ENCODE measurements around the gene UFSP1. TPM values are rescaled to one million over a fixed set of nuclear protein-coding genes. Genes with fewer than 3 reads are reported as not detected.
A peak's percentile ranks its signal among the peaks of the same experiment; 100 is the strongest.

UFSP1 gene
- total and polyA plus RNA-seq, 5 donors from 2014 or later: 0.39 to 4.8 (median 1.4) TPM

GRCh38 chr7:100894860-100895700 lies 5.6 kb upstream of the UFSP1 start:
- Mint-ChIP-seq H3K4me3 (no peak overlapping the region), H3K4me1 (peaks cover 0 to 29% (median 10%) of the 10 kb centered on the region in 4 donors)
- ATAC-seq (ENCODE audit: low read depth in 2 of 2): no peak

GRCh38 chr7:100893910-100894721 lies 4.6 kb upstream of the UFSP1 start:
- Mint-ChIP-seq H3K9me3 (peaks cover 0 to 6% (median 0%) of the 10 kb centered on the region in 7 donors), H3K4me1 (peaks cover 0 to 29% (median 12%) of the 10 kb centered on the region in 4 donors), H3K27me3 (peaks cover 72% of the 10 kb centered on the region), H3K27ac (no peak overlapping the region), H3K4me3 (peak overlapping the region in 2 of 4 donors; percentile 41 to 76), H3K36me3 (no peaks in the 10 kb centered on the region)
- Histone ChIP-seq H3K4me3 (ENCODE audit: low read depth, low read length) (no peak overlapping the region), H3K27me3 (ENCODE audit: control insufficient read depth, insufficient read depth, low read length) (peaks cover 16% of the 10 kb centered on the region), H3K9me3 (ENCODE audit: control insufficient read depth in 2 of 2, low read length in 2 of 2) (no peaks in the 10 kb centered on the region), H3K36me3 (ENCODE audit: control insufficient read depth, insufficient read depth, low read length) (no peaks in the 10 kb centered on the region), H3K4me1 (ENCODE audit: control insufficient read depth, insufficient read depth, low read length, poor library complexity, severe bottlenecking) (peaks cover 42% of the 10 kb centered on the region), H3K27ac (ENCODE audit: insufficient read depth, low read length, poor library complexity, severe bottlenecking) (no peak overlapping the region)
- no peak for ATAC-seq (ENCODE audit: low read depth in 2 of 2)
- DNase-seq: no peak

More at GRCh38 chr7:100894860-100895700, 5.6 kb upstream of the UFSP1 start:
- Mint-ChIP-seq H3K9me3 (peaks cover 0 to 6% (median 0%) of the 10 kb centered on the region in 7 donors), H3K27me3 (peaks cover 74% of the 10 kb centered on the region), H3K36me3 (no peaks in the 10 kb centered on the region), H3K27ac (no peak overlapping the region)
- H3K27me3 ChIP-seq (ENCODE audit: control insufficient read depth, insufficient read depth, low read length): peaks cover 16% of the 10 kb centered on the region
- no peaks in the 10 kb centered on the region for H3K36me3 ChIP-seq (ENCODE audit: control insufficient read depth, insufficient read depth, low read length)
- H3K4me1 ChIP-seq (ENCODE audit: control insufficient read depth, insufficient read depth, low read length, poor library complexity, severe bottlenecking): peaks cover 36% of the 10 kb centered on the region
- no peak overlapping the region for H3K4me3 ChIP-seq (ENCODE audit: low read depth, low read length)
- peak in 2 of 3 donors; percentile 36 to 46 for DNase-seq
- no peak overlapping the region for H3K27ac ChIP-seq (ENCODE audit: insufficient read depth, low read length, poor library complexity, severe bottlenecking)
- no peaks in the 10 kb centered on the region for H3K9me3 ChIP-seq (ENCODE audit: control insufficient read depth in 2 of 2, low read length in 2 of 2)

- no peak for DNase-seq
- Mint-ChIP-seq H3K27ac (no peak overlapping the region), H3K4me3 (peak overlapping the region in 1 of 4 donors; percentile 38), H3K27me3 (peaks cover 66% of the 10 kb centered on the region), H3K9me3 (peaks cover 0 to 6% (median 0%) of the 10 kb centered on the region in 7 donors), H3K4me1 (peaks cover 0 to 35% (median 15%) of the 10 kb centered on the region in 4 donors), H3K36me3 (no peaks in the 10 kb centered on the region)
- no peaks in the 10 kb centered on the region for H3K36me3 ChIP-seq (ENCODE audit: control insufficient read depth, insufficient read depth, low read length)
- H3K4me3 ChIP-seq (ENCODE audit: low read depth, low read length): no peak overlapping the region
- no peak overlapping the region for H3K27ac ChIP-seq (ENCODE audit: insufficient read depth, low read length, poor library complexity, severe bottlenecking)
- H3K9me3 ChIP-seq (ENCODE audit: control insufficient read depth in 2 of 2, low read length in 2 of 2): no peaks in the 10 kb centered on the region
- H3K4me1 ChIP-seq (ENCODE audit: control insufficient read depth, insufficient read depth, low read length, poor library complexity, severe bottlenecking): peaks cover 49% of the 10 kb centered on the region
- peaks cover 16% of the 10 kb centered on the region for H3K27me3 ChIP-seq (ENCODE audit: control insufficient read depth, insufficient read depth, low read length)
- ATAC-seq (ENCODE audit: low read depth in 2 of 2): no peak
Measured at GRCh38 chr7:100893318-100893895, 3.9 kb upstream of the UFSP1 start.

- Histone ChIP-seq H3K9me3 (ENCODE audit: control insufficient read depth in 2 of 2, low read length in 2 of 2) (no peaks in the 10 kb centered on the region), H3K4me1 (ENCODE audit: control insufficient read depth, insufficient read depth, low read length, poor library complexity, severe bottlenecking) (peaks cover 56% of the 10 kb centered on the region), H3K4me3 (ENCODE audit: low read depth, low read length) (no peak overlapping the region), H3K27me3 (ENCODE audit: control insufficient read depth, insufficient read depth, low read length) (peaks cover 11% of the 10 kb centered on the region), H3K27ac (ENCODE audit: insufficient read depth, low read length, poor library complexity, severe bottlenecking) (no peak overlapping the region), H3K36me3 (ENCODE audit: control insufficient read depth, insufficient read depth, low read length) (no peaks in the 10 kb centered on the region)
- H3K4me1 Mint-ChIP-seq: peaks cover 0 to 40% (median 22%) of the 10 kb centered on the region in 4 donors
- H3K27ac Mint-ChIP-seq: no peak overlapping the region
- peak overlapping the region in 2 of 4 donors; percentile 68 to 89 for H3K4me3 Mint-ChIP-seq
- peaks cover 6% of the 10 kb centered on the region for H3K36me3 Mint-ChIP-seq
- DNase-seq: no peak
- no peak for ATAC-seq (ENCODE audit: low read depth in 2 of 2)
- H3K27me3 Mint-ChIP-seq: peaks cover 58% of the 10 kb centered on the region
- peaks cover 0 to 4% (median 0%) of the 10 kb centered on the region in 7 donors for H3K9me3 Mint-ChIP-seq
Measured at GRCh38 chr7:100892364-100893317, 3.1 kb upstream of the UFSP1 start.

- peaks cover 8% of the 10 kb centered on the region for H3K27me3 ChIP-seq (ENCODE audit: control insufficient read depth, insufficient read depth, low read length)
- peaks cover 0 to 46% (median 31%) of the 10 kb centered on the region in 4 donors for H3K4me1 Mint-ChIP-seq
- H3K27ac Mint-ChIP-seq: peak overlapping the region in 2 of 3 donors; percentile 42 to 52
- H3K36me3 ChIP-seq (ENCODE audit: control insufficient read depth, insufficient read depth, low read length): peaks cover 6% of the 10 kb centered on the region
- DNase-seq (no peak), ATAC-seq (ENCODE audit: low read depth in 2 of 2) (no peak)
- peaks cover 15% of the 10 kb centered on the region for H3K36me3 Mint-ChIP-seq
- peaks cover 0 to 4% (median 0%) of the 10 kb centered on the region in 7 donors for H3K9me3 Mint-ChIP-seq
- H3K9me3 ChIP-seq (ENCODE audit: control insufficient read depth in 2 of 2, low read length in 2 of 2): no peaks in the 10 kb centered on the region
- H3K27me3 Mint-ChIP-seq: peaks cover 51% of the 10 kb centered on the region
- peak overlapping the region; percentile 49 to 90 (median 80) for H3K4me3 Mint-ChIP-seq
- H3K27ac ChIP-seq (ENCODE audit: insufficient read depth, low read length, poor library complexity, severe bottlenecking): no peak overlapping the region
- no peak overlapping the region for H3K4me3 ChIP-seq (ENCODE audit: low read depth, low read length)
- H3K4me1 ChIP-seq (ENCODE audit: control insufficient read depth, insufficient read depth, low read length, poor library complexity, severe bottlenecking): peaks cover 54% of the 10 kb centered on the region
Measured at GRCh38 chr7:100891568-100892247, 2.2 kb upstream of the UFSP1 start.

- peak overlapping the region in 2 of 3 donors; percentile 42 to 52 for H3K27ac Mint-ChIP-seq
- peaks cover 0 to 2% (median 0%) of the 10 kb centered on the region in 7 donors for H3K9me3 Mint-ChIP-seq
- H3K4me1 Mint-ChIP-seq: peaks cover 0 to 44% (median 30%) of the 10 kb centered on the region in 4 donors
- peaks cover 46% of the 10 kb centered on the region for H3K4me1 ChIP-seq (ENCODE audit: control insufficient read depth, insufficient read depth, low read length, poor library complexity, severe bottlenecking)
- peak overlapping the region; percentile 86 to 92 (median 90) for H3K4me3 Mint-ChIP-seq
- H3K27me3 ChIP-seq (ENCODE audit: control insufficient read depth, insufficient read depth, low read length): peaks cover 2% of the 10 kb centered on the region
- DNase-seq: no peak
- peaks cover 22% of the 10 kb centered on the region for H3K36me3 Mint-ChIP-seq
- no peaks in the 10 kb centered on the region for H3K9me3 ChIP-seq (ENCODE audit: control insufficient read depth in 2 of 2, low read length in 2 of 2)
- H3K36me3 ChIP-seq (ENCODE audit: control insufficient read depth, insufficient read depth, low read length): peaks cover 14% of the 10 kb centered on the region
- H3K27ac ChIP-seq (ENCODE audit: insufficient read depth, low read length, poor library complexity, severe bottlenecking): no peak overlapping the region
- peak overlapping the region; percentile 41 for H3K4me3 ChIP-seq (ENCODE audit: low read depth, low read length)
- peaks cover 45% of the 10 kb centered on the region for H3K27me3 Mint-ChIP-seq
- no peak for ATAC-seq (ENCODE audit: low read depth in 2 of 2)
Measured at GRCh38 chr7:100890653-100891567, 1.4 kb upstream of the UFSP1 start.

Measured in CD4-positive, CD25-positive, alpha-beta regulatory T cell (primary cell).